Mesenchymal stem cell (in vitro differentiated cells and primary cell): ENCODE data around the gene RAET1G.

ENCODE experiments used
- DNase-seq: peaks from one replicate; pipeline ENCODE4 v3.0.0-alpha.2; 2013
- H2AFZ ChIP-seq: one replicate; pipeline ENCODE4 v1.6.1; 2013; ENCODE audit warnings: low read depth, mild to moderate bottlenecking, control low read depth, inconsistent platforms, low read length, moderate library complexity
- H2AK5ac ChIP-seq: 2 replicates; pipeline ENCODE4 v1.6.1; 2013; ENCODE audit warnings: low read length, moderate library complexity, mild to moderate bottlenecking, inconsistent platforms; ENCODE audit not compliant: severe bottlenecking
- H2BK120ac ChIP-seq: one replicate; pipeline ENCODE4 v1.6.1; 2013; ENCODE audit warnings: low read depth, mild to moderate bottlenecking, inconsistent platforms, low read length, moderate library complexity
- H2BK12ac ChIP-seq, 2 experiments: one replicate each; pipeline ENCODE4 v1.6.1; 2013; ENCODE audit warnings: inconsistent platforms in 2 of 2, low read length in 2 of 2, mild to moderate bottlenecking in 2 of 2, moderate library complexity in 2 of 2, control low read depth in 1 of 2
- H2BK15ac ChIP-seq: one replicate; pipeline ENCODE4 v1.6.1; 2013; ENCODE audit warnings: mild to moderate bottlenecking, low read depth, inconsistent platforms; ENCODE audit not compliant: poor library complexity, severe bottlenecking
- H2BK5ac ChIP-seq: 2 replicates; pipeline ENCODE4 v1.6.1; 2013; ENCODE audit warnings: low read depth, mild to moderate bottlenecking, low read length, control low read depth, inconsistent platforms; ENCODE audit not compliant: poor library complexity, severe bottlenecking
- H3K14ac ChIP-seq, 2 experiments: one replicate each; pipeline ENCODE4 v1.6.1; 2013; ENCODE audit warnings: inconsistent platforms in 2 of 2, low read length in 2 of 2, control low read depth in 1 of 2, mild to moderate bottlenecking in 1 of 2, moderate library complexity in 1 of 2
- H3K18ac ChIP-seq, 2 experiments: one replicate each; pipeline ENCODE4 v1.6.1; 2013; ENCODE audit warnings: inconsistent platforms in 2 of 2, low read length in 2 of 2, control low read depth in 1 of 2, low read depth in 1 of 2, mild to moderate bottlenecking in 1 of 2
- H3K23ac ChIP-seq, 2 experiments: one replicate each; pipeline ENCODE4 v1.6.1; 2013; ENCODE audit warnings: inconsistent platforms in 2 of 2, low read length in 2 of 2, mild to moderate bottlenecking in 2 of 2, moderate library complexity in 2 of 2, control low read depth in 1 of 2
- H3K27ac ChIP-seq: 2 replicates; pipeline ENCODE4 v1.5.1; 2013; ENCODE audit warnings: mild to moderate bottlenecking, moderate library complexity, low read length, control low read depth, inconsistent platforms; ENCODE audit not compliant: poor library complexity, severe bottlenecking
- H3K27me3 ChIP-seq, 2 experiments: 2 replicates each; pipeline versions ENCODE4 v1.6.1 to v1.7.0; 2013; ENCODE audit warnings: low read length in 2 of 2, mild to moderate bottlenecking in 2 of 2, moderate library complexity in 2 of 2, control low read depth in 1 of 2, inconsistent platforms in 1 of 2; ENCODE audit not compliant: control insufficient read depth in 1 of 2, insufficient read depth in 1 of 2
- H3K36me3 ChIP-seq, 2 experiments: 2 replicates each; pipeline versions ENCODE4 v1.6.1 to v1.7.0; 2013; ENCODE audit warnings: low read length in 2 of 2, control low read depth in 1 of 2, inconsistent platforms in 1 of 2, low read depth in 1 of 2, mild to moderate bottlenecking in 1 of 2; ENCODE audit not compliant: insufficient read depth in 2 of 2, control insufficient read depth in 1 of 2
- H3K4ac ChIP-seq, 2 experiments: one replicate each; pipeline ENCODE4 v1.6.1; 2013; ENCODE audit warnings: inconsistent platforms in 2 of 2, low read length in 2 of 2, mild to moderate bottlenecking in 2 of 2, moderate library complexity in 2 of 2, control low read depth in 1 of 2, low read depth in 1 of 2
- H3K4me1 ChIP-seq: 2 replicates; pipeline ENCODE4 v1.6.1; 2013; ENCODE audit warnings: low read depth, low read length, control low read depth; ENCODE audit not compliant: control insufficient read depth, insufficient read depth
- H3K4me2 ChIP-seq: 2 replicates; pipeline ENCODE4 v1.6.1; 2013; ENCODE audit warnings: low read length, mild to moderate bottlenecking, inconsistent platforms; ENCODE audit not compliant: poor library complexity, severe bottlenecking
- H3K4me3 ChIP-seq, 2 experiments: 2 replicates each; pipeline versions ENCODE4 v1.5.1 to v1.7.0; 2013; ENCODE audit warnings: low read length in 2 of 2, mild to moderate bottlenecking in 2 of 2, control low read depth in 1 of 2, low read depth in 1 of 2; ENCODE audit not compliant: insufficient read depth in 1 of 2
- H3K79me1 ChIP-seq: replicated peaks from 2 replicates; pipeline ENCODE4 v1.6.1; 2013; ENCODE audit warnings: mild to moderate bottlenecking, control low read depth, low read length, inconsistent platforms; ENCODE audit not compliant: poor library complexity, severe bottlenecking
- H3K9ac ChIP-seq: 2 replicates; pipeline ENCODE4 v1.7.0; 2013; ENCODE audit warnings: mild to moderate bottlenecking, low read length, moderate library complexity
- H3K9me3 ChIP-seq: 2 replicates; pipeline ENCODE4 v1.7.0; 2013; ENCODE audit warnings: mild to moderate bottlenecking, low read length; ENCODE audit not compliant: control insufficient read depth
- H4K8ac ChIP-seq: one replicate; pipeline ENCODE4 v1.6.1; 2013; ENCODE audit warnings: inconsistent platforms, mild to moderate bottlenecking, low read length, moderate library complexity
- H4K91ac ChIP-seq: one replicate; pipeline ENCODE4 v1.6.1; 2013; ENCODE audit warnings: mild to moderate bottlenecking, low read length, inconsistent platforms
- WGBS: methylation state at CpG from one replicate; pipeline ENCODE4 v1.1.7; 2013; ENCODE audit warnings: mixed read lengths; 5-methylcytosine and 5-hydroxymethylcytosine counted together

Gene RAET1G

GRCh38 chr6:149877659-149878058 is 45.3 kb downstream of the RAET1G start:
- H2BK12ac ChIP-seq: no peak overlapping the region
- no peak overlapping the region for H4K91ac ChIP-seq
- H3K14ac ChIP-seq: no peak overlapping the region
- no peak overlapping the region for H3K23ac ChIP-seq
- peaks cover 0 to 48% of the 10 kb centered on the region in 2 experiments for H3K27me3 ChIP-seq
- H2AFZ ChIP-seq: no peak overlapping the region
- 100% methylated on average over 1 of the region's 1 CpG for WGBS
- no peak overlapping the region for H4K8ac ChIP-seq
- H3K36me3 ChIP-seq: no peaks in the 10 kb centered on the region
- H3K4me2 ChIP-seq: no peak overlapping the region
- no peak overlapping the region for H2AK5ac ChIP-seq
- no peak overlapping the region for H2BK120ac ChIP-seq
- no peak overlapping the region for H3K18ac ChIP-seq
- H2BK15ac ChIP-seq: no peak overlapping the region
- DNase-seq: no peak
- H3K4ac ChIP-seq: no peak overlapping the region
- H3K4me1 ChIP-seq: no peaks in the 10 kb centered on the region
- no peak overlapping the region for H3K9ac ChIP-seq
- H2BK5ac ChIP-seq: no peak overlapping the region
- H3K79me1 ChIP-seq: no peaks in the 10 kb centered on the region
- H3K27ac ChIP-seq: no peak overlapping the region
- no peaks in the 10 kb centered on the region for H3K9me3 ChIP-seq
- H3K4me3 ChIP-seq: no peak overlapping the region

GRCh38 chr6:149876241-149876933 is 46.5 kb downstream of the RAET1G start:
- Histone ChIP-seq H2BK15ac (no peak overlapping the region), H4K91ac (peak overlapping the region; percentile 35), H2AFZ (no peak overlapping the region), H4K8ac (no peak overlapping the region), H2BK5ac (no peak overlapping the region), H2AK5ac (no peak overlapping the region), H3K4ac (no peak overlapping the region), H3K27ac (no peak overlapping the region), H2BK120ac (no peak overlapping the region), H3K14ac (no peak overlapping the region), H3K4me2 (no peak overlapping the region), H2BK12ac (no peak overlapping the region), H3K4me1 (no peaks in the 10 kb centered on the region), H3K79me1 (no peaks in the 10 kb centered on the region), H3K9ac (peak overlapping the region; percentile 67), H3K18ac (no peak overlapping the region), H3K23ac (no peak overlapping the region), H3K36me3 (no peaks in the 10 kb centered on the region), H3K27me3 (peaks cover 0 to 44% of the 10 kb centered on the region in 2 experiments), H3K9me3 (peaks cover 4% of the 10 kb centered on the region), H3K4me3 (peak overlapping the region in 1 of 2 experiments; percentile 46)
- DNase-seq: no peak
- 91% methylated on average over 3 of the region's 3 CpGs for WGBS

GRCh38 chr6:149872233-149872632 is 50.7 kb downstream of the RAET1G start:
- Histone ChIP-seq H2BK12ac (no peak overlapping the region), H3K14ac (no peak overlapping the region), H2AK5ac (no peak overlapping the region), H3K23ac (no peak overlapping the region), H3K4me3 (no peak overlapping the region), H3K4me1 (no peaks in the 10 kb centered on the region), H2BK120ac (no peak overlapping the region), H3K18ac (no peak overlapping the region), H2BK15ac (no peak overlapping the region), H3K4ac (no peak overlapping the region), H3K9me3 (peaks cover 4% of the 10 kb centered on the region), H2AFZ (no peak overlapping the region), H4K91ac (no peak overlapping the region), H3K9ac (no peak overlapping the region), H3K27ac (no peak overlapping the region), H4K8ac (no peak overlapping the region), H3K36me3 (no peaks in the 10 kb centered on the region), H3K27me3 (peaks cover 0 to 27% of the 10 kb centered on the region in 2 experiments), H3K4me2 (no peak overlapping the region), H2BK5ac (no peak overlapping the region), H3K79me1 (no peaks in the 10 kb centered on the region)
- no peak for DNase-seq
- no CpG with 5 or more reads among the region's 1 CpG for WGBS

GRCh38 chr6:149871182-149871581 is 51.7 kb downstream of the RAET1G start:
- no peak overlapping the region for H2AK5ac ChIP-seq
- no peak overlapping the region for H2BK15ac ChIP-seq
- H3K9me3 ChIP-seq: peaks cover 4% of the 10 kb centered on the region
- H3K4me1 ChIP-seq: no peaks in the 10 kb centered on the region
- H4K91ac ChIP-seq: no peak overlapping the region
- H3K4ac ChIP-seq: no peak overlapping the region
- H3K36me3 ChIP-seq: no peaks in the 10 kb centered on the region
- peaks cover 0 to 19% of the 10 kb centered on the region in 2 experiments for H3K27me3 ChIP-seq
- no peak overlapping the region for H4K8ac ChIP-seq
- H3K23ac ChIP-seq: no peak overlapping the region
- H3K14ac ChIP-seq: no peak overlapping the region
- DNase-seq: no peak
- no peak overlapping the region for H3K4me2 ChIP-seq
- no peak overlapping the region for H3K27ac ChIP-seq
- WGBS: no CpG with 5 or more reads among the region's 2 CpGs
- H3K79me1 ChIP-seq: no peaks in the 10 kb centered on the region
- H3K18ac ChIP-seq: no peak overlapping the region
- H3K4me3 ChIP-seq: no peak overlapping the region
- no peak overlapping the region for H2BK120ac ChIP-seq
- no peak overlapping the region for H2BK5ac ChIP-seq
- H2BK12ac ChIP-seq: no peak overlapping the region
- H2AFZ ChIP-seq: no peak overlapping the region
- H3K9ac ChIP-seq: no peak overlapping the region
